NCI-H2081 treated with DMSO at 0.1 percent for 48 hours (cell line): ENCODE results near the gene PSKH1.
A peak's percentile ranks its signal among the peaks of the same experiment; 100 is the strongest.

Source experiments
- DNase-seq: peaks from one replicate; lab custom pipeline; 2025; lab: John Stamatoyannopoulos, UW

Gene PSKH1

GRCh38 chr16:67868290-67868689 lies 24.8 kb upstream of the PSKH1 start:
- no peak for DNase-seq

GRCh38 chr16:67869653-67870052 lies 23.4 kb upstream of the PSKH1 start:
- no peak for DNase-seq

- DNase-seq: no peak
Measured at GRCh38 chr16:67871256-67871655, 21.8 kb upstream of the PSKH1 start.

GRCh38 chr16:67872131-67872630 lies 20.9 kb upstream of the PSKH1 start:
- no peak for DNase-seq

GRCh38 chr16:67872631-67873434 lies 20.2 kb upstream of the PSKH1 start, which contains the start of gene EDC4:
TSS of gene EDC4 (plus strand) at chr16:67873052. CDS start at chr16:67873262, 210 bp downstream.
- DNase-seq: no peak

- DNase-seq: no peak
Measured at GRCh38 chr16:67873435-67874370, 19.4 kb upstream of the PSKH1 start.

- no peak for DNase-seq
Measured at GRCh38 chr16:67874372-67874771, 18.7 kb upstream of the PSKH1 start.

GRCh38 chr16:67877064-67877463 lies 16.0 kb upstream of the PSKH1 start:
- no peak for DNase-seq

- no peak for DNase-seq
Measured at GRCh38 chr16:67878232-67878631, 14.8 kb upstream of the PSKH1 start.

- DNase-seq: no peak
Measured at GRCh38 chr16:67878846-67879245, 14.2 kb upstream of the PSKH1 start.

GRCh38 chr16:67879462-67879861 lies 13.6 kb upstream of the PSKH1 start:
- no peak for DNase-seq

GRCh38 chr16:67879936-67880335 lies 13.1 kb upstream of the PSKH1 start:
- no peak for DNase-seq

GRCh38 chr16:67880584-67880983 lies 12.5 kb upstream of the PSKH1 start:
- DNase-seq: no peak

- DNase-seq: no peak
Measured at GRCh38 chr16:67881621-67882161, 11.4 kb upstream of the PSKH1 start.

GRCh38 chr16:67882374-67883145 lies 10.5 kb upstream of the PSKH1 start:
- no peak for DNase-seq

GRCh38 chr16:67883146-67883871 lies 9.7 kb upstream of the PSKH1 start:
- no peak for DNase-seq

- DNase-seq: no peak
Measured at GRCh38 chr16:67883872-67884261, 9.2 kb upstream of the PSKH1 start.

- peak; percentile 7 for DNase-seq
Measured at GRCh38 chr16:67884684-67885083, 8.4 kb upstream of the PSKH1 start, which contains the start of gene NRN1L. TSS of gene NRN1L (plus strand) at chr16:67884885. CDS start at chr16:67884904, 19 bp downstream.

- DNase-seq: no peak
Measured at GRCh38 chr16:67885545-67885944, 7.5 kb upstream of the PSKH1 start.

- no peak for DNase-seq
Measured at GRCh38 chr16:67885976-67886375, 7.1 kb upstream of the PSKH1 start.

GRCh38 chr16:67886387-67886786 lies 6.7 kb upstream of the PSKH1 start:
- no peak for DNase-seq
